ENCODE data around the gene RCE1. TPM values are rescaled to one million over a fixed set of nuclear protein-coding genes. Genes with fewer than 3 reads are reported as not detected.
"Not testable (repeated sequence)": the region's sequence is repeated elsewhere in the genome, so short reads cannot be mapped to it uniquely, and the experiment has no call there.

Gene RCE1, protein sequence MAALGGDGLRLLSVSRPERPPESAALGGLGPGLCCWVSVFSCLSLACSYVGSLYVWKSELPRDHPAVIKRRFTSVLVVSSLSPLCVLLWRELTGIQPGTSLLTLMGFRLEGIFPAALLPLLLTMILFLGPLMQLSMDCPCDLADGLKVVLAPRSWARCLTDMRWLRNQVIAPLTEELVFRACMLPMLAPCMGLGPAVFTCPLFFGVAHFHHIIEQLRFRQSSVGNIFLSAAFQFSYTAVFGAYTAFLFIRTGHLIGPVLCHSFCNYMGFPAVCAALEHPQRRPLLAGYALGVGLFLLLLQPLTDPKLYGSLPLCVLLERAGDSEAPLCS
- total RNA-seq, result 10 to 100 TPM; 16.4 to 22.3 TPM
- 10 to 100 TPM; 17.5 to 22.7 (median 20.3) TPM for polyA plus RNA-seq (ENCODE audit: insufficient read length in 6 of 6)
- long read RNA-seq, donor 1, transcript RCE1-203 (8 exons, 1,428 nt), result major isoform, 8 of 17 reads
- long read RNA-seq, donor 1, transcript RCE1-201 (8 exons, 1,485 nt), result major isoform, 8 of 17 reads
- long read RNA-seq, donor 1, partial matches to known transcripts, result 0 of 17 reads
- long read RNA-seq, donor 1, other reads (novel, unspliced or antisense), result 0 of 17 reads
- long read RNA-seq, donor 2, transcript RCE1-201 (8 exons, 1,485 nt), result major isoform, 9 of 12 reads
- long read RNA-seq, donor 2, partial matches to known transcripts, result 0 of 12 reads
- long read RNA-seq, donor 2, other reads (novel, unspliced or antisense), result 0 of 12 reads
- long read RNA-seq, donor 3, partial matches to known transcripts, result 0 of 5 reads
- long read RNA-seq, donor 3, other reads (novel, unspliced or antisense), result 0 of 5 reads
- long read RNA-seq, donor 4, transcript RCE1-201 (8 exons, 1,485 nt), result major isoform, 15 of 22 reads
- long read RNA-seq, donor 4, partial matches to known transcripts, result 1 of 22 reads
- long read RNA-seq, donor 4, other reads (novel, unspliced or antisense), result 1 of 22 reads
- long read RNA-seq, donor 5, partial matches to known transcripts, result 0 of 4 reads
- long read RNA-seq, donor 5, other reads (novel, unspliced or antisense), result 0 of 4 reads
- long read RNA-seq, donor 6, transcript RCE1-201 (8 exons, 1,485 nt), result major isoform, 6 of 9 reads
- long read RNA-seq, donor 6, partial matches to known transcripts, result 0 of 9 reads
- long read RNA-seq, donor 6, other reads (novel, unspliced or antisense), result 0 of 9 reads
- long read RNA-seq, donor 7, transcript RCE1-201 (8 exons, 1,485 nt), result major isoform, 5 of 7 reads
- long read RNA-seq, donor 7, partial matches to known transcripts, result 0 of 7 reads
- long read RNA-seq, donor 7, other reads (novel, unspliced or antisense), result 0 of 7 reads
- long read RNA-seq, donor 8, transcript RCE1-201 (8 exons, 1,485 nt), result major isoform, 5 of 9 reads
- long read RNA-seq, donor 8, partial matches to known transcripts, result 0 of 9 reads
- long read RNA-seq, donor 8, other reads (novel, unspliced or antisense), result 0 of 9 reads
- long read RNA-seq, donor 9, result 0 reads
- long read RNA-seq, donor 10, transcript RCE1-201 (8 exons, 1,485 nt), result major isoform, 19 of 27 reads
- long read RNA-seq, donor 10, transcript RCE1-202 (7 exons, 1,379 nt), result minor isoform, 6 of 27 reads
- long read RNA-seq, donor 10, partial matches to known transcripts, result 1 of 27 reads
- long read RNA-seq, donor 10, other reads (novel, unspliced or antisense), result 0 of 27 reads
- long read RNA-seq, donor 11, partial matches to known transcripts, result 0 of 8 reads
- long read RNA-seq, donor 11, other reads (novel, unspliced or antisense), result 0 of 8 reads
- long read RNA-seq, donor 12, transcript RCE1-201 (8 exons, 1,485 nt), result major isoform, 5 of 7 reads
- long read RNA-seq, donor 12, partial matches to known transcripts, result 0 of 7 reads
- long read RNA-seq, donor 12, other reads (novel, unspliced or antisense), result 0 of 7 reads

DNA sequence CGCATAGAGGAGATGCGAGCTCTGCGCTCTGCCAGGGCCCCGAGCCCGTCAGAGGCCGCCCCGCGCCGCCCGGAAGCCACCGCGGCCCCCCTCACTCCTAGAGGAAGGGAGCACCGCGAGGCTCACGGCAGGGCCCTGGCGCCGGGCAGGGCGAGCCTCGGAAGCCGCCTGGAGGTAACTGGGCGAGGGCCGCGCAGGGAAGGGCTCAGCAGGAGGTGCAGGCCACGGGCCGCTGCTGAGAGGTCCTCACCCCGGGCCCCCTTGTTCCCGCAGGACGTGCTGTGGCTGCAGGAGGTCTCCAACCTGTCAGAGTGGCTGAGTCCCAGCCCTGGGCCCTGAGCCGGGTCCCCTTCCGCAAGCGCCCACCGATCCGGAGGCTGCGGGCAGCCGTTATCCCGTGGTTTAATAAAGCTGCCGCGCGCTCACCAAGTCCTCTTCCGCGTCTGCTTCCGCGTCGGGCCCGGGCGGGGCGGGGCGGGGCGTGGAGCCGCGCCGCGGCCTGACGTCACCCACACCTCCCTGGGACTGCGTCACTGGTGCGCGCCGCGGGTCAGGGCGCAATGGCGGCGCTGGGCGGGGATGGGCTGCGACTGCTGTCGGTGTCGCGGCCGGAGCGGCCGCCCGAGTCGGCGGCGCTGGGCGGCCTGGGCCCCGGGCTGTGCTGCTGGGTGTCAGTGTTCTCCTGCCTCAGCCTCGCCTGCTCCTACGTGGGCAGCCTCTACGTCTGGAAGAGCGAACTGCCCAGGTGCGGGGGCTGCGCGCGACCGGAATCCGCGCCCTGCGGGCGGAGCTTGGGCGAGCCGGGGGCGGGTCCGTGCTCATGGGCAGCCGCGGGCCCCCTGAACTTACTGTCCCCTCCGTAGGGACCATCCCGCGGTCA, at the start of gene RCE1:
TSS of gene RCE1 (plus strand) at position 546 of the 880 bp plus-strand sequence. CDS start at position 561, 15 bp downstream.
- peaks cover 0 to 39% of the 10 kb centered on the region in 2 donors for H3K36me3 ChIP-seq
- intact Hi-C loops (cut with DNase I), result no loop called here

DNA sequence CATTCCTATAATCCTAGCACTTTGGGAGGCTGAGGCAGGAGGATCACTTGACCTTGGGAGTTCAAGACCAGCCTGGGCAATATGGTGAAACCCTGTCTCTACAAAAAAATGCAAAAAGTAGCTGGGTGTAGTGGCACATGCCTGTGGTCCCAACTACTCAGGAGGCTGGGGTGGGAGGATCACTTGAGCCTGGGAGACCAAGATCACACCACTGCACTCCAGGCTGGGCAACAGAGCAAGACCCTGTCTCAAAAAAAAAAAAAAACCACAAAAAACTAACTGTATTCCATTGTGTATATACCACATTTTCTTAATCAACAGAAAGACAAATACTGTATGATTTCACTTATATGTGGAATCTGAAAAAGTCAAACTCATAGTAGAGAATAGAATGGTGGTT, 43.4 kb upstream of the RCE1 start:
- H3K9me3 ChIP-seq; H3K4me3 ChIP-seq; intact Hi-C loops (cut with DNase I); H3K27ac ChIP-seq; H3K27me3 ChIP-seq; DNase-seq; H3K4me1 ChIP-seq; ATAC-seq; H3K36me3 ChIP-seq: not testable (repeated sequence)

More for the DNA sequence above, at the start of gene RCE1:
- peak; percentile 89 to 97 (median 92) for DNase-seq
- no peaks in the 10 kb centered on the region for H3K9me3 ChIP-seq
- peak within 1 kb of the TSS; percentile 97 to 98 for H3K27ac ChIP-seq
- peak; percentile 97 for ATAC-seq
- no peaks in the 10 kb centered on the region for H3K27me3 ChIP-seq
- H3K4me1 ChIP-seq, result peaks cover 16 to 43% of the 10 kb centered on the region in 2 donors
- TF ChIP-seq, protein P1, sequence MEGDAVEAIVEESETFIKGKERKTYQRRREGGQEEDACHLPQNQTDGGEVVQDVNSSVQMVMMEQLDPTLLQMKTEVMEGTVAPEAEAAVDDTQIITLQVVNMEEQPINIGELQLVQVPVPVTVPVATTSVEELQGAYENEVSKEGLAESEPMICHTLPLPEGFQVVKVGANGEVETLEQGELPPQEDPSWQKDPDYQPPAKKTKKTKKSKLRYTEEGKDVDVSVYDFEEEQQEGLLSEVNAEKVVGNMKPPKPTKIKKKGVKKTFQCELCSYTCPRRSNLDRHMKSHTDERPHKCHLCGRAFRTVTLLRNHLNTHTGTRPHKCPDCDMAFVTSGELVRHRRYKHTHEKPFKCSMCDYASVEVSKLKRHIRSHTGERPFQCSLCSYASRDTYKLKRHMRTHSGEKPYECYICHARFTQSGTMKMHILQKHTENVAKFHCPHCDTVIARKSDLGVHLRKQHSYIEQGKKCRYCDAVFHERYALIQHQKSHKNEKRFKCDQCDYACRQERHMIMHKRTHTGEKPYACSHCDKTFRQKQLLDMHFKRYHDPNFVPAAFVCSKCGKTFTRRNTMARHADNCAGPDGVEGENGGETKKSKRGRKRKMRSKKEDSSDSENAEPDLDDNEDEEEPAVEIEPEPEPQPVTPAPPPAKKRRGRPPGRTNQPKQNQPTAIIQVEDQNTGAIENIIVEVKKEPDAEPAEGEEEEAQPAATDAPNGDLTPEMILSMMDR (IDR thresholded peaks at IDR 0.05), result no peak
- peak within 1 kb of the TSS; percentile 83 to 97 for H3K4me3 ChIP-seq

DNA sequence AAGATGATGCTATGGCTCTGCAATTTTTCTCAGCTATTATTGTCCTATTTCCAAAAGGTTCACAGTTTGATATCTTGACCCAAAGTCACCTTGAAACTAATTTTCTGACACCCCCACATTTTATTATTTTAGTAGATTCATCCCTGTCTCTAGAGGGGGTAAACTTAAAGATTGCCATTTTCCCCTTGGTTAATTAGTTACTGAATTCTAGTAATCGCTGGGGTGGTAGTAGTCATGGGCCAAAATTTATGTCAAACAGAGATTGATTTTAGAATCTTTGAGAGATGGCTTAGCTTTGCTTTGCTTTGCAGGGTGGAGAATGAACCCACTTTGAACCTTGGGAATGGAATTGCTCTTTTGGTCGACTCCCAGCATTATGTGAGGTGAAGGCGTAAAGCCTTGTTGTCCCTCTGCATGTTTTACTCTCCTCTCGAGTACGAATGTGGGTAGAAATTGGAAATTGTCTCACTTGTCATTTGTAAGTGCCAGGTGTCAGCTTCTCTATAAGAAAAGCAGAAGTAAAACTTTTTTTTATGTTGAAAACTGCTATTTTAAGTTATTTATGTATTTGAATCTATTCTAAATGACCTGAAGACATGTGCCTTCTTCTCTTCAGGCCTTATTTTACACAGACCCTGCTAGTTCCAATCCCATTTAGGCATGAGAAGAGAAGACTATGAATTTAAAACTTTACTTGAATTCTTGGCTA, 42.4 kb upstream of the RCE1 start:
- ATAC-seq (no peak), DNase-seq (no peak)
- Histone ChIP-seq H3K27me3 (no peaks in the 10 kb centered on the region), H3K9me3 (no peaks in the 10 kb centered on the region), H3K36me3 (no peaks in the 10 kb centered on the region), H3K27ac (no peak overlapping the region), H3K4me3 (no peak overlapping the region), H3K4me1 (no peaks in the 10 kb centered on the region)
- intact Hi-C loops (cut with DNase I), result no loop called here
- TF ChIP-seq, protein P1 (IDR thresholded peaks at IDR 0.05), result no peak

DNA sequence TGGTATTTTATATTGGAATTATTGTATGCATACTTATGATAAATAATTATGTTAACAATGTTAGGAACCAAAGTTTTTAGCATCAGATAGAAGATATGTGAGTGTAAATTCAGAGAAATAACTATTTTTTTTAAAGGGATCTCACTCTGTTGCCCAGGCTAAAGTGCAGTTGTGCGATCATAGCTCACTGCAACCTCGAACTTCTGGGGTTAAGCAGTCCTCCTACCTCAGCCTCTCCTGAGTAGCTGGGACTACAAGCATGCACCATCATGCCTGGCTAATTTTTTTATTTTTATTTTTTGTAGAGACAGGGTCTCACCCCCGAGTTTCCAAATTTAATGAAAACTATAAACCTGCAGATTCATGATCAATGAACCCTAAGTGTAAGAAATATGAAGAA, 33.6 kb upstream of the RCE1 start:
- intact Hi-C loops (cut with DNase I), result no loop called here
- ATAC-seq (no peak), DNase-seq (no peak)
- H3K9me3 ChIP-seq, result no peaks in the 10 kb centered on the region
- no peaks in the 10 kb centered on the region for H3K36me3 ChIP-seq
- no peak overlapping the region for H3K27ac ChIP-seq
- no peaks in the 10 kb centered on the region for H3K4me1 ChIP-seq
- H3K4me3 ChIP-seq, result no peak overlapping the region
- H3K27me3 ChIP-seq, result no peaks in the 10 kb centered on the region
- TF ChIP-seq, protein P1 (IDR thresholded peaks at IDR 0.05), result no peak

Data from left lung (tissue), 14 donors.